GM12873 (cell line): ENCODE data around the gene MLF2.
A peak's percentile ranks its signal among the peaks of the same experiment; 100 is the strongest.

Experiments
- CTCF ChIP-seq: IDR thresholded peaks from 2 replicates; pipeline ENCODE4 v1.5.1; 2012; ENCODE audit warnings: low read depth, mild to moderate bottlenecking, moderate library complexity, low read length, control low read depth; ENCODE audit not compliant: insufficient read depth; ENCODE audit errors: missing control alignments

MLF2 gene

GRCh38 chr12:6782119-6782518 lies 29.2 kb upstream of the MLF2 start:
- TF ChIP-seq CTCF, result no peak

- TF ChIP-seq CTCF, result no peak
These were observed 27.6 kb upstream of the MLF2 start for GRCh38 chr12:6780573-6780972.

- TF ChIP-seq CTCF, result no peak
These were observed 26.9 kb upstream of the MLF2 start for GRCh38 chr12:6779708-6780432.

GRCh38 chr12:6778574-6779550 lies 25.9 kb upstream of the MLF2 start:
- TF ChIP-seq CTCF, result peak; percentile 94

- no peak for TF ChIP-seq CTCF
These were observed 25.3 kb upstream of the MLF2 start for GRCh38 chr12:6778217-6778573.

GRCh38 chr12:6777386-6777785 lies 24.4 kb upstream of the MLF2 start:
- TF ChIP-seq CTCF, result no peak

GRCh38 chr12:6775185-6776174 lies 22.5 kb upstream of the MLF2 start:
- TF ChIP-seq CTCF, result no peak
